Trophoblast cell (in vitro differentiated cells and primary cell): ENCODE data around the gene TBC1D21.

Source experiments
- DNase-seq, 2 donors: peaks; one replicate each; pipeline ENCODE4 v3.0.0-alpha.2; 2016
- H2AFZ ChIP-seq: 2 replicates; pipeline ENCODE4 v1.6.1; 2013; ENCODE audit warnings: low read length, moderate library complexity, mild to moderate bottlenecking; ENCODE audit not compliant: insufficient read depth, poor library complexity
- H2AK5ac ChIP-seq: 2 replicates; pipeline ENCODE4 v1.6.1; 2013; ENCODE audit warnings: mild to moderate bottlenecking, low read length
- H2BK120ac ChIP-seq: 2 replicates; pipeline ENCODE4 v1.6.1; 2013; ENCODE audit warnings: low read length, mild to moderate bottlenecking, moderate library complexity; ENCODE audit not compliant: insufficient read depth, poor library complexity
- H2BK12ac ChIP-seq: 2 replicates; pipeline ENCODE4 v1.6.1; 2013; ENCODE audit warnings: mild to moderate bottlenecking, low read length, moderate library complexity
- H2BK5ac ChIP-seq: 2 replicates; pipeline ENCODE4 v1.6.1; 2013; ENCODE audit warnings: low read length, low read depth, moderate library complexity, mild to moderate bottlenecking; ENCODE audit not compliant: poor library complexity
- H3K14ac ChIP-seq: 2 replicates; pipeline ENCODE4 v1.6.1; 2013; ENCODE audit warnings: mild to moderate bottlenecking, low read length
- H3K18ac ChIP-seq: 2 replicates; pipeline ENCODE4 v1.6.1; 2013; ENCODE audit warnings: mild to moderate bottlenecking, low read length
- H3K23ac ChIP-seq: 2 replicates; pipeline ENCODE4 v1.6.1; 2013; ENCODE audit warnings: low read length
- H3K27ac ChIP-seq: 2 replicates; pipeline ENCODE4 v1.5.1; 2013; ENCODE audit warnings: low read depth, mild to moderate bottlenecking, inconsistent platforms, low read length, moderate library complexity
- H3K27me3 ChIP-seq: 2 replicates; pipeline ENCODE4 v1.6.1; 2013; ENCODE audit warnings: inconsistent platforms, mild to moderate bottlenecking, low read length, moderate library complexity; ENCODE audit not compliant: insufficient read depth
- H3K36me3 ChIP-seq, 2 experiments: 1 replicate in 1 of 2; 2 replicates in 1 of 2; pipeline ENCODE4 v1.6.1; 2013; ENCODE audit warnings: low read length in 2 of 2, mild to moderate bottlenecking in 2 of 2, moderate library complexity in 1 of 2; ENCODE audit not compliant: insufficient read depth in 2 of 2, control insufficient read depth in 1 of 2
- H3K4ac ChIP-seq: 2 replicates; pipeline ENCODE4 v1.6.1; 2013; ENCODE audit warnings: low read depth, mild to moderate bottlenecking, low read length, moderate library complexity
- H3K4me1 ChIP-seq, 2 experiments: 1 replicate in 1 of 2; 2 replicates in 1 of 2; pipeline ENCODE4 v1.6.1; 2013; ENCODE audit warnings: low read length in 2 of 2, mild to moderate bottlenecking in 2 of 2, moderate library complexity in 1 of 2; ENCODE audit not compliant: insufficient read depth in 2 of 2, control insufficient read depth in 1 of 2
- H3K4me2 ChIP-seq: 2 replicates; pipeline ENCODE4 v1.6.1; 2013; ENCODE audit warnings: inconsistent platforms, mild to moderate bottlenecking, low read length, moderate library complexity
- H3K4me3 ChIP-seq: 2 replicates; pipeline ENCODE4 v1.5.1; 2013; ENCODE audit warnings: mild to moderate bottlenecking, low read depth, low read length, inconsistent platforms
- H3K79me1 ChIP-seq: one replicate; pipeline ENCODE4 v1.6.1; 2013; ENCODE audit warnings: low read length
- H3K79me2 ChIP-seq: 2 replicates; pipeline ENCODE4 v1.6.1; 2013; ENCODE audit warnings: low read length, mild to moderate bottlenecking; ENCODE audit not compliant: control insufficient read depth, insufficient read depth, poor library complexity
- H3K9ac ChIP-seq: 2 replicates; pipeline ENCODE4 v1.6.1; 2013; ENCODE audit warnings: mild to moderate bottlenecking, low read length
- H3K9me3 ChIP-seq: 2 replicates; pipeline ENCODE4 v1.6.1; 2013; ENCODE audit warnings: low read depth, mild to moderate bottlenecking, control low read depth, inconsistent platforms, low read length; ENCODE audit not compliant: insufficient read depth
- H4K12ac ChIP-seq: 2 replicates; pipeline ENCODE4 v1.6.1; 2013; ENCODE audit warnings: low read depth, mild to moderate bottlenecking, low read length, moderate library complexity
- H4K8ac ChIP-seq: 2 replicates; pipeline ENCODE4 v1.6.1; 2013; ENCODE audit warnings: low read depth, mild to moderate bottlenecking, low read length, moderate library complexity
- H4K91ac ChIP-seq: one replicate; pipeline ENCODE4 v1.6.1; 2013; ENCODE audit warnings: low read depth, mild to moderate bottlenecking, low read length, moderate library complexity
- WGBS: extraction: QIAGEN DNeasy Blood & Tissue Kit; methylation state at CpG from one replicate; pipeline ENCODE4 v1.1.7; 2013; ENCODE audit warnings: missing lambda C conversion rate; ENCODE audit not compliant: insufficient read length, insufficient coverage; ENCODE audit errors: extremely low coverage; 5-methylcytosine and 5-hydroxymethylcytosine counted together

TBC1D21 gene

GRCh38 chr15:73881579-73882320 lies 8.4 kb downstream of the TBC1D21 start:
- Histone ChIP-seq H2AK5ac (no peak overlapping the region), H3K4me3 (no peak overlapping the region), H3K18ac (no peak overlapping the region), H3K4me1 (no peaks in the 10 kb centered on the region), H3K36me3 (no peaks in the 10 kb centered on the region), H3K79me1 (no peaks in the 10 kb centered on the region), H2AFZ (no peak overlapping the region), H2BK5ac (no peak overlapping the region), H3K23ac (no peak overlapping the region), H3K9ac (no peak overlapping the region), H3K14ac (no peak overlapping the region), H2BK120ac (no peak overlapping the region), H3K4ac (no peak overlapping the region), H4K8ac (no peak overlapping the region), H4K91ac (no peak overlapping the region), H3K27ac (no peak overlapping the region), H3K4me2 (no peak overlapping the region), H3K79me2 (no peaks in the 10 kb centered on the region), H3K9me3 (no peaks in the 10 kb centered on the region), H2BK12ac (no peak overlapping the region), H3K27me3 (no peaks in the 10 kb centered on the region), H4K12ac (no peak overlapping the region)
- no peak for DNase-seq
- no CpG with 5 or more reads among the region's 12 CpGs for WGBS

GRCh38 chr15:73882761-73883419 lies 9.5 kb downstream of the TBC1D21 start:
- Histone ChIP-seq H3K79me1 (no peaks in the 10 kb centered on the region), H3K79me2 (no peaks in the 10 kb centered on the region), H2AK5ac (no peak overlapping the region), H3K4me2 (no peak overlapping the region), H3K9ac (no peak overlapping the region), H4K91ac (no peak overlapping the region), H3K4me1 (no peaks in the 10 kb centered on the region), H3K4me3 (no peak overlapping the region), H3K9me3 (no peaks in the 10 kb centered on the region), H3K27ac (no peak overlapping the region), H3K23ac (no peak overlapping the region), H2BK5ac (no peak overlapping the region), H4K8ac (no peak overlapping the region), H3K4ac (no peak overlapping the region), H3K14ac (no peak overlapping the region), H2AFZ (no peak overlapping the region), H2BK120ac (no peak overlapping the region), H4K12ac (no peak overlapping the region), H2BK12ac (no peak overlapping the region), H3K18ac (no peak overlapping the region), H3K36me3 (no peaks in the 10 kb centered on the region), H3K27me3 (no peaks in the 10 kb centered on the region)
- no peak for DNase-seq
- WGBS = no CpG with 5 or more reads among the region's 10 CpGs

GRCh38 chr15:73884159-73884558 lies 10.8 kb downstream of the TBC1D21 start:
- no peak overlapping the region for H4K12ac ChIP-seq
- H3K79me1 ChIP-seq = no peaks in the 10 kb centered on the region
- H3K9me3 ChIP-seq = no peaks in the 10 kb centered on the region
- H3K27me3 ChIP-seq = no peaks in the 10 kb centered on the region
- no peak overlapping the region for H2AK5ac ChIP-seq
- H3K4me1 ChIP-seq = no peaks in the 10 kb centered on the region
- no peaks in the 10 kb centered on the region for H3K36me3 ChIP-seq
- H4K8ac ChIP-seq = no peak overlapping the region
- H3K4me3 ChIP-seq = no peak overlapping the region
- no peak overlapping the region for H3K4me2 ChIP-seq
- no peak overlapping the region for H3K23ac ChIP-seq
- no peak overlapping the region for H2BK120ac ChIP-seq
- no peak for DNase-seq
- H2BK12ac ChIP-seq = no peak overlapping the region
- no peak overlapping the region for H3K27ac ChIP-seq
- H4K91ac ChIP-seq = no peak overlapping the region
- H3K9ac ChIP-seq = no peak overlapping the region
- H3K4ac ChIP-seq = no peak overlapping the region
- WGBS = no CpG with 5 or more reads among the region's 3 CpGs
- no peak overlapping the region for H3K18ac ChIP-seq
- H2AFZ ChIP-seq = no peak overlapping the region
- H3K14ac ChIP-seq = no peak overlapping the region
- H2BK5ac ChIP-seq = no peak overlapping the region
- no peaks in the 10 kb centered on the region for H3K79me2 ChIP-seq

- H2BK120ac ChIP-seq = no peak overlapping the region
- WGBS = no CpG with 5 or more reads among the region's 9 CpGs
- H4K12ac ChIP-seq = no peak overlapping the region
- no peak overlapping the region for H4K8ac ChIP-seq
- H3K4me2 ChIP-seq = no peak overlapping the region
- H3K4me1 ChIP-seq = no peaks in the 10 kb centered on the region
- no peaks in the 10 kb centered on the region for H3K79me1 ChIP-seq
- H2AFZ ChIP-seq = no peak overlapping the region
- no peaks in the 10 kb centered on the region for H3K79me2 ChIP-seq
- no peak overlapping the region for H3K23ac ChIP-seq
- H2BK5ac ChIP-seq = no peak overlapping the region
- H2BK12ac ChIP-seq = no peak overlapping the region
- H3K14ac ChIP-seq = no peak overlapping the region
- no peak overlapping the region for H3K4ac ChIP-seq
- H3K27me3 ChIP-seq = no peaks in the 10 kb centered on the region
- H2AK5ac ChIP-seq = no peak overlapping the region
- no peaks in the 10 kb centered on the region for H3K9me3 ChIP-seq
- no peak overlapping the region for H4K91ac ChIP-seq
- H3K36me3 ChIP-seq = no peaks in the 10 kb centered on the region
- no peak overlapping the region for H3K27ac ChIP-seq
- DNase-seq = no peak
- no peak overlapping the region for H3K18ac ChIP-seq
- no peak overlapping the region for H3K4me3 ChIP-seq
- no peak overlapping the region for H3K9ac ChIP-seq
Observed at GRCh38 chr15:73885954-73886700, 12.8 kb downstream of the TBC1D21 start.
